Keratinocyte (primary cell): ENCODE data around the gene FMNL2. TPM values are rescaled to one million over a fixed set of nuclear protein-coding genes. Genes with fewer than 3 reads are reported as not detected.

Experiments used
- DNase-seq: peaks from one replicate; pipeline ENCODE4 v3.0.0-alpha.2; 2011; ENCODE audit warnings: low read depth, missing footprints, low spot score
- FAIRE-seq: peaks from 2 replicates; lab custom pipeline; 2011; peaks lifted over from hg19 to GRCh38; lab: Jason Lieb, UNC
- H2AFZ ChIP-seq: 2 replicates; pipeline ENCODE4 v1.6.0; 2012; ENCODE audit warnings: low read length, control low read depth, inconsistent platforms; ENCODE audit not compliant: control insufficient read depth
- H3K27ac ChIP-seq: 2 replicates; pipeline ENCODE4 v1.5.1; 2011; ENCODE audit warnings: low read length; ENCODE audit not compliant: control insufficient read depth, insufficient read depth
- H3K27me3 ChIP-seq: 3 replicates; pipeline ENCODE4 v1.6.0; 2011; ENCODE audit warnings: low read length; ENCODE audit not compliant: control insufficient read depth, insufficient read depth; ENCODE audit errors: extremely low read depth
- H3K36me3 ChIP-seq, 2 experiments: 2 replicates in 1 of 2; 3 replicates in 1 of 2; pipeline ENCODE4 v1.5.1; 2011; ENCODE audit warnings: low read length in 2 of 2, mild to moderate bottlenecking in 1 of 2; ENCODE audit not compliant: control insufficient read depth in 2 of 2, insufficient read depth in 2 of 2; ENCODE audit errors: extremely low read depth in 1 of 2
- H3K4me1 ChIP-seq: 3 replicates; pipeline ENCODE4 v1.5.1; 2011; ENCODE audit warnings: low read length; ENCODE audit not compliant: control insufficient read depth, insufficient read depth; ENCODE audit errors: extremely low read depth
- H3K4me2 ChIP-seq: 3 replicates; pipeline ENCODE4 v1.6.0; 2011; ENCODE audit warnings: low read depth, low read length; ENCODE audit not compliant: control insufficient read depth, insufficient read depth; ENCODE audit errors: extremely low read depth
- H3K4me3 ChIP-seq, 3 experiments: fragments of 200-600 bp in 1 of 3; sonication (generic) in 1 of 3; 2 replicates in 2 of 3; 3 replicates in 1 of 3; pipeline ENCODE4 v1.5.1; 2011 to 2016; ENCODE audit warnings: low read length in 3 of 3, mild to moderate bottlenecking in 3 of 3, control low read depth in 2 of 3, inconsistent platforms in 1 of 3, low read depth in 1 of 3, mixed read lengths in 1 of 3, mixed run types in 1 of 3, moderate library complexity in 1 of 3; ENCODE audit not compliant: control insufficient read depth in 2 of 3, insufficient read depth in 2 of 3; ENCODE audit errors: extremely low read depth in 1 of 3
- H3K79me2 ChIP-seq: 2 replicates; pipeline ENCODE4 v1.6.0; 2012; ENCODE audit warnings: low read length; ENCODE audit not compliant: control insufficient read depth, insufficient read depth
- H3K9ac ChIP-seq: 3 replicates; pipeline ENCODE4 v1.6.0; 2011; ENCODE audit warnings: low read length; ENCODE audit not compliant: control insufficient read depth, insufficient read depth; ENCODE audit errors: extremely low read depth
- H3K9me1 ChIP-seq: 3 replicates; pipeline ENCODE4 v1.6.0; 2011; ENCODE audit warnings: low read length; ENCODE audit not compliant: control insufficient read depth, insufficient read depth; ENCODE audit errors: extremely low read depth
- H3K9me3 ChIP-seq: 2 replicates; pipeline ENCODE4 v1.5.1; 2012; ENCODE audit warnings: low read depth, low read length; ENCODE audit not compliant: control insufficient read depth
- H4K20me1 ChIP-seq: 3 replicates; pipeline ENCODE4 v1.6.0; 2011; ENCODE audit warnings: low read length; ENCODE audit not compliant: control insufficient read depth, insufficient read depth; ENCODE audit errors: extremely low read depth
- CTCF ChIP-seq, 3 experiments: IDR thresholded peaks in 1 of 3; conservative IDR thresholded peaks in 1 of 3; optimal IDR thresholded peaks in 1 of 3; 2 replicates in 2 of 3; 3 replicates in 1 of 3; pipeline versions ENCODE3 to v1.5.1; 2011; ENCODE audit warnings: low read length in 3 of 3, mild to moderate bottlenecking in 3 of 3, moderate library complexity in 2 of 3, control low read depth in 1 of 3, inconsistent platforms in 1 of 3; ENCODE audit not compliant: insufficient read depth in 2 of 3; ENCODE audit errors: extremely low read depth in 1 of 3
- EZH2 ChIP-seq: IDR thresholded peaks from one replicate; pipeline ENCODE4 v1.6.1; 2012; ENCODE audit warnings: inconsistent platforms, mild to moderate bottlenecking, low read length, moderate library complexity
- dilution Hi-C: fragments of 300-500 bp; cut with MboI; formaldehyde crosslinking; loops from one replicate; pipeline ENCODE4 v1.7.0; 2020; ENCODE audit warnings: low sequenced_read_pairs; ENCODE audit not compliant: extremely low pct_ligation_motif_present
- polyA plus RNA-seq, 5 experiments: library from polyadenylated mRNA; depleted of rRNA in 3 of 5; stranded (reverse) in 3 of 5; stranded (forward) in 1 of 5; unstranded in 1 of 5; fragments of >200 nt; gene quantifications; 1 replicate in 1 of 5; 2 replicates in 3 of 5; 3 replicates in 1 of 5; pipeline versions ENCODE4 v1.2.1 to v1.2.3, GENCODE V29; 2011 to 2012; ENCODE audit warnings: missing spikeins in 2 of 5, low read depth in 1 of 5, low replicate concordance in 1 of 5

The FMNL2 gene
- polyA plus RNA-seq, 1 donor (not counting 4 experiments of a cell fraction or from before 2014, with no cell fraction given), result 62.7 TPM

- peaks cover 64% of the 10 kb centered on the region for H3K79me2 ChIP-seq
- H3K36me3 ChIP-seq, result no peaks in the 10 kb centered on the region
- no peak overlapping the region for H3K27ac ChIP-seq
Observed at GRCh38 chr2:152529420-152530115, 194.6 kb downstream of the FMNL2 start.

GRCh38 chr2:152532241-152532640, 197.3 kb downstream of the FMNL2 start:
- H3K4me2 ChIP-seq, result no peak overlapping the region
- no peak for DNase-seq
- no peaks in the 10 kb centered on the region for H3K36me3 ChIP-seq
- H3K4me3 ChIP-seq, result no peak overlapping the region
- no peaks in the 10 kb centered on the region for H3K9me1 ChIP-seq
- FAIRE-seq, result no peak
- TF ChIP-seq EZH2 (no peak), CTCF (optimal IDR thresholded peaks at IDR 0.05 in 1 of 3, IDR thresholded peaks at IDR 0.05 in 1 of 3, conservative IDR thresholded peaks at IDR 0.05 in 1 of 3; ENCODE audit: extremely low read depth in 1 of 3, insufficient read depth in 2 of 3, low read length in 3 of 3) (no peak)
- peaks cover 3% of the 10 kb centered on the region for H4K20me1 ChIP-seq
- H3K9ac ChIP-seq, result no peak overlapping the region
- H3K9me3 ChIP-seq, result no peaks in the 10 kb centered on the region
- H3K79me2 ChIP-seq, result peaks cover 72% of the 10 kb centered on the region
- dilution Hi-C loops, result no loop called here
- H2AFZ ChIP-seq, result no peak overlapping the region
- no peak overlapping the region for H3K27ac ChIP-seq
- H3K27me3 ChIP-seq, result no peaks in the 10 kb centered on the region
- H3K4me1 ChIP-seq, result no peaks in the 10 kb centered on the region

More at GRCh38 chr2:152529420-152530115, 194.6 kb downstream of the FMNL2 start:
- H3K27me3 ChIP-seq, result no peaks in the 10 kb centered on the region
- dilution Hi-C loops, result no loop called here
- H3K9me3 ChIP-seq, result no peaks in the 10 kb centered on the region
- no peak for TF ChIP-seq CTCF (optimal IDR thresholded peaks at IDR 0.05 in 1 of 3, IDR thresholded peaks at IDR 0.05 in 1 of 3, conservative IDR thresholded peaks at IDR 0.05 in 1 of 3; ENCODE audit: extremely low read depth in 1 of 3, insufficient read depth in 2 of 3, low read length in 3 of 3)
- no peak for TF ChIP-seq EZH2
- peaks cover 18% of the 10 kb centered on the region for H3K4me1 ChIP-seq
- no peak overlapping the region for H2AFZ ChIP-seq
- no peaks in the 10 kb centered on the region for H4K20me1 ChIP-seq
- DNase-seq (no peak), FAIRE-seq (no peak)
- H3K4me3 ChIP-seq, result no peak overlapping the region
- no peaks in the 10 kb centered on the region for H3K9me1 ChIP-seq
- H3K4me2 ChIP-seq, result no peak overlapping the region
- H3K9ac ChIP-seq, result no peak overlapping the region
